Thyroid gland (tissue), 4 donors: Measurements from ENCODE around the gene ANKRD13C.

ENCODE experiments used
- CTCF ChIP-seq, 6 experiments: fragments of 200-600 bp in 3 of 6; fragments of 450-650 bp in 3 of 6; sonication (generic) in 3 of 6; IDR thresholded peaks; one replicate each; pipeline ENCODE4 v1.5.1; 2016 to 2019; ENCODE audit warnings: antibody characterized with exemption in 6 of 6, mild to moderate bottlenecking in 2 of 6, inconsistent platforms in 1 of 6, moderate library complexity in 1 of 6
- POLR2A ChIP-seq, 2 donors: fragments of 450-650 bp; IDR thresholded peaks; one replicate each; pipeline ENCODE4 v1.6.1; 2017; ENCODE audit warnings: antibody characterized with exemption in 2 of 2, mild to moderate bottlenecking in 2 of 2, moderate library complexity in 1 of 2

GRCh38 chr1:70318191-70318590 is 36.3 kb downstream of the ANKRD13C start:
- TF ChIP-seq CTCF (IDR thresholded peaks at IDR 0.05) (no peak), POLR2A (IDR thresholded peaks at IDR 0.05) (no peak)
